GM21367 (cell line): ENCODE data around the gene WWOX.

Experiments used
- ATAC-seq: cut with Tn5 transposase; IDR thresholded peaks from one replicate; pipeline ENCODE4 v1.9.1; 2021; ENCODE audit not compliant: unreplicated experiment

The WWOX gene

GRCh38 chr16:78430281-78430680 lies 330.8 kb downstream of the WWOX start:
- no peak for ATAC-seq

- no peak for ATAC-seq
These were observed 331.7 kb downstream of the WWOX start for GRCh38 chr16:78431004-78431670.

DNA sequence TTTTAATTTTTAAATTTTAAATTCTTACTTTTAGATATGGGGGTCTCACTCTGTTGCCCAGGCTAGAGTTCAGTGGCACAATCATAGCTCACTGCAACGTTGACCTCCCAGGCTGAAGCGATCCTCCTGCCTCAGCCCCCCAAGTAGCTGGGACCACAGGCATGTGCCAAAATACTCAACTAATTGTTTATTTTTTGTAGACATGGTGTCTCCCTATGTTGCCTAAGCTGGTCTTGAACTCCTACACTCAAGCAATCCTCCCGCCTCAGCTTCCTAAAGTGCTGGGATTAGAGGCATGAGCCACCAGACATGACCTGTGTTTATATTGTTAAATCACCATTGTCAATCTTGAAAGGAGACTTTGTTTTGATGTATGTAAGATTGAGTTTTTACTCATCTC lies 332.2 kb downstream of the WWOX start:
- no peak for ATAC-seq

GRCh38 chr16:78432451-78432850 lies 333.0 kb downstream of the WWOX start:
- ATAC-seq, result no peak

DNA sequence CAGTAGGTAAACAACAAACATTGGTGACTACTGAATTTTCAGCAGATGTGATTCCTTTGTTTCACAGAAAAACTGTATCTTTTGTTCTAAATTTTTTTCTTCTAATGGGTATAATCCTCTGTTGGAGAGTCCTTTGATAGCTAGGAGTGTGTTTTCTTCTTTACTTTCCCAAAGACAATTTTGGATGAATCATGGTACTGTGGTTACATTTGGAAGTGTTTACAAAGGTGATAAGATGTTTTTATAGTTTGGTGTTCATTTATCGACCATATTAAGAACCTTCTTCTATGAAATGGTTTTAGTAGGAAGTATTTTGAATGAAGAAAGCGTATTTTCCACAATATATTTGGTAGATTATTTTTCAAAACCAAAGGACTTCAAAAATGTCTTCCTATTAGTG lies 333.7 kb downstream of the WWOX start:
- ATAC-seq, result no peak

DNA sequence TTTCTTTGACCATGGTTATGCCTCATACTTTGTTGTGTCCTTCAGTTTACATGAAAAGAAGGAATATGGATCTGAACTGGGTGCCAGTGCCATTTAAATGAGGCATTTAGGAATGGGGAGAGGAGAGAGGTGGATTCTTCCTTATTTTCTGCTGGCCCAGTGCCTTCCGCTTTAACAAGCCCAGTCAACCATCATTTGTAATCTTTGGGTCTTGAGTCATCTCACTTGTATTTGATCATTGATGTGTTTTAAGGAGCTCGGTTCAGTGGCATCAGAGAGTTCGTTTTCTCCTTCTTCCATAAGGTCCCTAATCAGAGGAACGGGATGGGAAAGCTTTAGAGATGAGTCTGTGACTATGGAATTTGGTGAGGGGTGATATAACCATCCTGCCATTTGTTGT lies 334.9 kb downstream of the WWOX start:
- no peak for ATAC-seq

DNA sequence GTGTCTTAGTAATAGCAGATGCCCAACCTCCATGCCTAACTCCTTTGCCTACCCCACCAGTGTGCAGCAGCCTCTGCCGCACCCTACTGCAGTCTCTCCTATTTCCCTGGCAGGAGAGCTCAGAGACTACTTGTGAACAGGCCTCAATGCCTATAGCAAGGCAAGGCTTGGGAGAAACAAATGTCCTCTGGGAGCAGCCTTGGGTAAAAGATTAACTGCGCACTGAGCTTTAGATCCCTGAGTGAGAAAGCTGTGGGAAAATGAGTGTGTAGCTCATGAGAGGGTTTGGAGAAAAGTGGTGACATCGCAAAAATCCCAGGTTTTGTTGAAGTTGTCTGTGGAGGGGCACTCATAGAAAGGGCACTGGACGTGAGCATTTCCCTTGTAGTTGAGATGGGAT lies 335.8 kb downstream of the WWOX start:
- ATAC-seq, result no peak

GRCh38 chr16:78436023-78436422 lies 336.6 kb downstream of the WWOX start:
- no peak for ATAC-seq

DNA sequence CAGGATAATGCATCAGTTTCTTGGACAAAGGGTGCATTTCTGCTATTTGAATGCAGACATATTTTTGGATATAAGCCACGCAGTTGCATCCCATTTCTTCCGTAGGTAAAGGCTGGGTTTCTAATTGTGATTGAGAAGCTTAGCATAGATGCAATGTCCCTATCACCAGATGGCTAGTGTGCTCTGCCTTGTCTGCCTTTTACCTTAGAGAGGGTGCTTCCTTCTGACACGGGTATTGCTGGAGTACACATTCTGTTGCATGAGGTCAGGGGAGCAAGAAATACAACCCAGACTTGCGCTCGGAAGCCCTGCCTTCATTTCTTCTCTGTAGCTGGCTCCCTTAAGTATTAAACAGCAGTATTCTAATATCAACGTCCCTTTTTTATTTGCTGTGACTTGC lies 337.4 kb downstream of the WWOX start:
- no peak for ATAC-seq

DNA sequence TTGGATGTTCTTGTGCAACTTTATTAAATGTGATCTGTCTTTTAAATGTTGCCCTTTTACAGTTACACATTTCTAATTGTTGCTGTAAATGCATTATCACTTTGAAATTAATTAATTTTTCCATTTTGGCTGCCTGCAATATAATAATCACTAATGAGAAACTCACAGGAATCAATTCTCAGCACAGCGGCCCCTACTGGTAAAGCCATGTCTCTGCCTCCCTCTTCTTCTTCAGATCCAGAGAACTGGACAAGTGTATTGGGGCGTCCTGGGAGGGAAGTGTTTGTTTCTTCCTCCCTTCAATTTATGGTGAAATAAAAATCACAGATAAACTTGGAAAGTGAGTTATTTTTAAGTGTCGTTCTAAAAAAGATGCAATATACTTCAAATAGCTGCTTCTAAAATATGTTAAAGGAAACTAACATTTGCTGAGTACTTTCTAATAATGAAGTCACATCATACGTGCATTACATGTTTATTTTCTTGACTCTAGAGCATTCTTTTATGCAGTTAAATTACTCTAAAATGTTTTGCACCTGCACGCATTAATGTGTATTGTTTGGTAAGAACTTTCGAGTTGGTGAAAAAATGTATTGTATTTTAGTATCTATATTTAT lies 338.0 kb downstream of the WWOX start:
- no peak for ATAC-seq

GRCh38 chr16:78438219-78438618 lies 338.8 kb downstream of the WWOX start:
- ATAC-seq, result no peak

- ATAC-seq, result no peak
These were observed 339.2 kb downstream of the WWOX start for GRCh38 chr16:78438632-78439031.

- ATAC-seq, result no peak
These were observed 340.2 kb downstream of the WWOX start for GRCh38 chr16:78439646-78440045.

DNA sequence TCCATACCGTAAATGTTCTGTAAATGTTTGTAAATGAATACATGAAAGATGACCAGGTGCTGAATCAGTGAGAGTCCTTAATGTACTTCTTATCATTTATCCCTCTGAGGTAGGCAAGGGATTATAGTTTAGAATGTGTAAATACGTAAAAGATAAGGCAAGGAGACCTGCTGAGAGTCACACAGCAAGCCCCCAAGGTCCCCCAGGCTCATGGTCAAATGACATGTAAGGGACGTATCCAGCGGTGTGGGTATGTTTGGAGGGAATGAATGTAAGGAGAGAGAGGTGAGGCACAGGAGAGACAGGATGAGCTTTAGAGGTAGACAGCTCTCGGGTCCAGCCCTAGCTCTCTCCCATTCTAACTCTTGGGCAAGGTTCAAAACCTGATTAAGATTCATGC lies 341.8 kb downstream of the WWOX start:
- ATAC-seq, result no peak

DNA sequence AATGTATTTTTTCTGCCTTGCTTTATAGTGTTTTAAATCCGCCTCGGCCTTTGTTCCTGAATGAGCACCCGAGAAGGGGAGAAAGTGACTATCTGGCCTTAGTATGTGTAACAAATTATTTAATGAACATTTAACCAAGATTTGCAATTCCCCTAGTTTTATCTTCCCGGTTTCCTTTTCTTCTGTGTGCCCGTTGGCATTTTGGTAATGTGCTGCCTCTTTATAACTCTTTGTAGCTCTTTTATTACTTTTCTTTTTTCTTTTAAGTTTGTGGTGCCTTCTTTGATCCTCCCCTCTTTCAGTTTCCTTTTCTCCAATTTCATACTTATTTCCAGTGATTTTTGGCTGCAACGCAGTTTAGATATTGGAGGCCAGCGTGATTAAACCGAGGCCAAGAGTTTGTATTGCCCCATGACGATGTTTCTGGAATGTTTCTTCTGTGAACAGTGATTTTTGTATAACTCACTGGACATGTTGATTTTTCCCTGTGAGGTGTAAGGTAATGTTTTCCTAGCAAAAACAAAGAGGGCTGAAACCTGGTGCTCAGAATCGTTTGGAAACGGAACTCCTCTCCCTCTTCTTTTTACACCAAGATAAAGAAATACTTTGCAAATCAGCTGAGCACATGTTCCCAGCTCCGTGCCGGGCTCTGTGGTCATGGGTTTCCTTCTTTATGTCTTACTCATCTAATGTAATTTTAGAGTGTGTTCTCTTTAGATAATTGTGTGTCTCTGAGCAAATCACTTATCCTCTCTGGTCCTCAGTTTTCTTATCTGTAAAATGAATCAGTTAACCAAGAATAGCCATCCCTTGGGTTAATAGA lies 344.3 kb downstream of the WWOX start:
- no peak for ATAC-seq

- no peak for ATAC-seq
These were observed 346.4 kb downstream of the WWOX start for GRCh38 chr16:78445818-78446217.

- ATAC-seq, result no peak
These were observed 347.0 kb downstream of the WWOX start for GRCh38 chr16:78446486-78446885.

GRCh38 chr16:78446992-78447563 lies 347.6 kb downstream of the WWOX start:
- ATAC-seq, result no peak

- no peak for ATAC-seq
These were observed 349.3 kb downstream of the WWOX start for GRCh38 chr16:78448658-78449271.

- ATAC-seq, result no peak
These were observed 350.8 kb downstream of the WWOX start for GRCh38 chr16:78450255-78450654.

GRCh38 chr16:78452025-78452555 lies 352.6 kb downstream of the WWOX start:
- no peak for ATAC-seq
